GM18498 (cell line): ENCODE data around the gene SMIM10L2A.
"Not testable (repeated sequence)": the region's sequence is repeated elsewhere in the genome, so short reads cannot be mapped to it uniquely, and the experiment has no call there.

Source experiments
- ATAC-seq: cut with Tn5 transposase; IDR thresholded peaks from one replicate; pipeline ENCODE4 v1.9.1; 2021; ENCODE audit warnings: mild to moderate bottlenecking, moderate library complexity; ENCODE audit not compliant: unreplicated experiment

The SMIM10L2A gene

GRCh38 chrX:135421932-135422809 lies at the start of gene SMIM10L2A:
SMIM10L2A (plus strand) TSS chrX:135421944; CDS start chrX:135422132, 188 bp downstream.
- peak; percentile 67 for ATAC-seq

- no peak for ATAC-seq
Observed at GRCh38 chrX:135373357-135373756, 48.4 kb upstream of the SMIM10L2A start.

- ATAC-seq: no peak
Observed at GRCh38 chrX:135382260-135382659, 39.5 kb upstream of the SMIM10L2A start.

- ATAC-seq: no peak
Observed at GRCh38 chrX:135383249-135383648, 38.5 kb upstream of the SMIM10L2A start.

GRCh38 chrX:135384161-135384836 lies 37.4 kb upstream of the SMIM10L2A start:
- no peak for ATAC-seq

- ATAC-seq: no peak
Observed at GRCh38 chrX:135388841-135389240, 32.9 kb upstream of the SMIM10L2A start.

GRCh38 chrX:135389243-135389642 lies 32.5 kb upstream of the SMIM10L2A start:
- no peak for ATAC-seq

GRCh38 chrX:135389717-135390116 lies 32.0 kb upstream of the SMIM10L2A start:
- no peak for ATAC-seq

GRCh38 chrX:135391734-135392133 lies 30.0 kb upstream of the SMIM10L2A start:
- no peak for ATAC-seq

GRCh38 chrX:135393051-135393450 lies 28.7 kb upstream of the SMIM10L2A start:
- ATAC-seq: no peak

- ATAC-seq: no peak
Observed at GRCh38 chrX:135395064-135395463, 26.7 kb upstream of the SMIM10L2A start.

GRCh38 chrX:135396109-135396508 lies 25.6 kb upstream of the SMIM10L2A start:
- ATAC-seq: no peak

- ATAC-seq: no peak
Observed at GRCh38 chrX:135396566-135396965, 25.2 kb upstream of the SMIM10L2A start.

- no peak for ATAC-seq
Observed at GRCh38 chrX:135397652-135398051, 24.1 kb upstream of the SMIM10L2A start.

GRCh38 chrX:135403374-135403773 lies 18.4 kb upstream of the SMIM10L2A start:
- no peak for ATAC-seq

- ATAC-seq: not testable (repeated sequence)
Observed at GRCh38 chrX:135406428-135406827, 15.3 kb upstream of the SMIM10L2A start.

- no peak for ATAC-seq
Observed at GRCh38 chrX:135408794-135409193, 12.9 kb upstream of the SMIM10L2A start.

GRCh38 chrX:135410861-135411627 lies 10.7 kb upstream of the SMIM10L2A start:
- ATAC-seq: no peak

GRCh38 chrX:135411893-135412292 lies 9.9 kb upstream of the SMIM10L2A start:
- ATAC-seq: no peak

GRCh38 chrX:135416546-135416945 lies 5.2 kb upstream of the SMIM10L2A start:
- ATAC-seq: no peak

GRCh38 chrX:135420831-135421230 lies 913 bp upstream of the SMIM10L2A start:
- ATAC-seq: no peak
